HS-5 (cell line): Measurements from ENCODE around the gene NDST3.
"Not testable (repeated sequence)": the region's sequence is repeated elsewhere in the genome, so short reads cannot be mapped to it uniquely, and the experiment has no call there.

ENCODE experiments used
- DNase-seq: peaks from one replicate; pipeline ENCODE4 v3.0.0-alpha.2; 2012; ENCODE audit warnings: low read depth

Gene NDST3

GRCh38 chr4:118177126-118177525, 142.8 kb downstream of the NDST3 start:
- peak; percentile 41 for DNase-seq

- DNase-seq, result no peak
These were observed 146.5 kb downstream of the NDST3 start for GRCh38 chr4:118180776-118181175.

GRCh38 chr4:118190903-118191302, 156.6 kb downstream of the NDST3 start:
- DNase-seq, result no peak

- DNase-seq, result no peak
These were observed 159.1 kb downstream of the NDST3 start for GRCh38 chr4:118193421-118193820.

GRCh38 chr4:118206627-118207026, 172.3 kb downstream of the NDST3 start:
- no peak for DNase-seq

- DNase-seq, result no peak
These were observed 178.8 kb downstream of the NDST3 start for GRCh38 chr4:118213101-118213500.

GRCh38 chr4:118215826-118216225, 181.5 kb downstream of the NDST3 start:
- no peak for DNase-seq

GRCh38 chr4:118221227-118221800, 187.0 kb downstream of the NDST3 start:
- no peak for DNase-seq

GRCh38 chr4:118224243-118224829, 190.1 kb downstream of the NDST3 start:
- peak; percentile 41 for DNase-seq

- no peak for DNase-seq
These were observed 191.2 kb downstream of the NDST3 start for GRCh38 chr4:118225511-118225910.

- no peak for DNase-seq
These were observed 192.2 kb downstream of the NDST3 start for GRCh38 chr4:118226311-118227010.

GRCh38 chr4:118235566-118236120, 201.4 kb downstream of the NDST3 start:
- DNase-seq, result no peak

- DNase-seq, result no peak
These were observed 203.2 kb downstream of the NDST3 start for GRCh38 chr4:118237531-118237930.

GRCh38 chr4:118249890-118250289, 215.6 kb downstream of the NDST3 start:
- no peak for DNase-seq

GRCh38 chr4:118254368-118254767, 220.1 kb downstream of the NDST3 start:
- DNase-seq, result no peak

- DNase-seq, result no peak
These were observed 224.8 kb downstream of the NDST3 start for GRCh38 chr4:118259111-118259510.

- no peak for DNase-seq
These were observed 226.0 kb downstream of the NDST3 start for GRCh38 chr4:118260309-118260708.

- DNase-seq, result no peak
These were observed 229.8 kb downstream of the NDST3 start for GRCh38 chr4:118264096-118264495.

GRCh38 chr4:118265312-118266144, 231.2 kb downstream of the NDST3 start:
- DNase-seq, result no peak

- not testable (repeated sequence) for DNase-seq
These were observed 231.8 kb downstream of the NDST3 start for GRCh38 chr4:118266145-118266496.

- no peak for DNase-seq
These were observed 234.5 kb downstream of the NDST3 start for GRCh38 chr4:118268780-118269179.

- DNase-seq, result peak; percentile 49
These were observed 236.2 kb downstream of the NDST3 start for GRCh38 chr4:118270492-118270891.
